ENCODE results near the gene PSMG3. TPM values are rescaled to one million over a fixed set of nuclear protein-coding genes. Genes with fewer than 3 reads are reported as not detected.

PSMG3 gene
- polyA plus RNA-seq, 1 donor (not counting 4 experiments of a cell fraction or from before 2014, with no cell fraction given), result 49.6 TPM

GRCh38 chr7:1595027-1595426 lies 25.2 kb upstream of the PSMG3 start:
- H3K4me1 ChIP-seq (ENCODE audit: control insufficient read depth, extremely low read depth, insufficient read depth, low read length), result peaks cover 3% of the 10 kb centered on the region
- no peak overlapping the region for H3K4me3 ChIP-seq (ENCODE audit: control insufficient read depth in 2 of 3, extremely low read depth in 1 of 3, insufficient read depth in 2 of 3, low read depth in 1 of 3, low read length in 3 of 3)
- H3K36me3 ChIP-seq (ENCODE audit: control insufficient read depth in 2 of 2, extremely low read depth in 1 of 2, insufficient read depth in 2 of 2, low read length in 2 of 2), result no peaks in the 10 kb centered on the region
- H3K27ac ChIP-seq (ENCODE audit: control insufficient read depth, insufficient read depth, low read length), result no peak overlapping the region
- H3K9me3 ChIP-seq (ENCODE audit: control insufficient read depth, low read depth, low read length), result no peaks in the 10 kb centered on the region
- FAIRE-seq, result no peak
- H4K20me1 ChIP-seq (ENCODE audit: control insufficient read depth, extremely low read depth, insufficient read depth, low read length), result peaks cover 5% of the 10 kb centered on the region
- H2AFZ ChIP-seq (ENCODE audit: control insufficient read depth, low read length), result no peak overlapping the region
- no peaks in the 10 kb centered on the region for H3K79me2 ChIP-seq (ENCODE audit: control insufficient read depth, insufficient read depth, low read length)
- H3K4me2 ChIP-seq (ENCODE audit: control insufficient read depth, extremely low read depth, insufficient read depth, low read depth, low read length), result no peak overlapping the region
- H3K9me1 ChIP-seq (ENCODE audit: control insufficient read depth, extremely low read depth, insufficient read depth, low read length), result no peaks in the 10 kb centered on the region
- DNase-seq (ENCODE audit: low read depth, low spot score), result no peak
- dilution Hi-C loops (cut with MboI; ENCODE audit: extremely low pct_ligation_motif_present, low sequenced_read_pairs), result no loop called here
- TF ChIP-seq, protein P1, sequence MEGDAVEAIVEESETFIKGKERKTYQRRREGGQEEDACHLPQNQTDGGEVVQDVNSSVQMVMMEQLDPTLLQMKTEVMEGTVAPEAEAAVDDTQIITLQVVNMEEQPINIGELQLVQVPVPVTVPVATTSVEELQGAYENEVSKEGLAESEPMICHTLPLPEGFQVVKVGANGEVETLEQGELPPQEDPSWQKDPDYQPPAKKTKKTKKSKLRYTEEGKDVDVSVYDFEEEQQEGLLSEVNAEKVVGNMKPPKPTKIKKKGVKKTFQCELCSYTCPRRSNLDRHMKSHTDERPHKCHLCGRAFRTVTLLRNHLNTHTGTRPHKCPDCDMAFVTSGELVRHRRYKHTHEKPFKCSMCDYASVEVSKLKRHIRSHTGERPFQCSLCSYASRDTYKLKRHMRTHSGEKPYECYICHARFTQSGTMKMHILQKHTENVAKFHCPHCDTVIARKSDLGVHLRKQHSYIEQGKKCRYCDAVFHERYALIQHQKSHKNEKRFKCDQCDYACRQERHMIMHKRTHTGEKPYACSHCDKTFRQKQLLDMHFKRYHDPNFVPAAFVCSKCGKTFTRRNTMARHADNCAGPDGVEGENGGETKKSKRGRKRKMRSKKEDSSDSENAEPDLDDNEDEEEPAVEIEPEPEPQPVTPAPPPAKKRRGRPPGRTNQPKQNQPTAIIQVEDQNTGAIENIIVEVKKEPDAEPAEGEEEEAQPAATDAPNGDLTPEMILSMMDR (optimal IDR thresholded peaks at IDR 0.05 in 1 of 3, IDR thresholded peaks at IDR 0.05 in 1 of 3, conservative IDR thresholded peaks at IDR 0.05 in 1 of 3; ENCODE audit: extremely low read depth in 1 of 3, insufficient read depth in 2 of 3, low read length in 3 of 3), result no peak
- peaks cover 36% of the 10 kb centered on the region for H3K27me3 ChIP-seq (ENCODE audit: control insufficient read depth, extremely low read depth, insufficient read depth, low read length)
- H3K9ac ChIP-seq (ENCODE audit: control insufficient read depth, extremely low read depth, insufficient read depth, low read length), result no peak overlapping the region

GRCh38 chr7:1593904-1594421 lies 24.1 kb upstream of the PSMG3 start:
- Histone ChIP-seq H3K9ac (ENCODE audit: control insufficient read depth, extremely low read depth, insufficient read depth, low read length) (no peak overlapping the region), H3K4me1 (ENCODE audit: control insufficient read depth, extremely low read depth, insufficient read depth, low read length) (peaks cover 3% of the 10 kb centered on the region), H3K36me3 (ENCODE audit: control insufficient read depth in 2 of 2, extremely low read depth in 1 of 2, insufficient read depth in 2 of 2, low read length in 2 of 2) (no peaks in the 10 kb centered on the region), H3K9me3 (ENCODE audit: control insufficient read depth, low read depth, low read length) (peaks cover 3% of the 10 kb centered on the region), H3K9me1 (ENCODE audit: control insufficient read depth, extremely low read depth, insufficient read depth, low read length) (no peaks in the 10 kb centered on the region), H2AFZ (ENCODE audit: control insufficient read depth, low read length) (no peak overlapping the region), H3K27me3 (ENCODE audit: control insufficient read depth, extremely low read depth, insufficient read depth, low read length) (peaks cover 36% of the 10 kb centered on the region), H3K27ac (ENCODE audit: control insufficient read depth, insufficient read depth, low read length) (no peak overlapping the region), H3K79me2 (ENCODE audit: control insufficient read depth, insufficient read depth, low read length) (no peaks in the 10 kb centered on the region), H4K20me1 (ENCODE audit: control insufficient read depth, extremely low read depth, insufficient read depth, low read length) (peaks cover 5% of the 10 kb centered on the region), H3K4me2 (ENCODE audit: control insufficient read depth, extremely low read depth, insufficient read depth, low read depth, low read length) (no peak overlapping the region), H3K4me3 (ENCODE audit: control insufficient read depth in 2 of 3, extremely low read depth in 1 of 3, insufficient read depth in 2 of 3, low read depth in 1 of 3, low read length in 3 of 3) (no peak overlapping the region)
- no peak for TF ChIP-seq EZH2 (IDR thresholded peaks at IDR 0.05; ENCODE audit: low read length)
- TF ChIP-seq, protein P1 (optimal IDR thresholded peaks at IDR 0.05 in 1 of 3, IDR thresholded peaks at IDR 0.05 in 1 of 3, conservative IDR thresholded peaks at IDR 0.05 in 1 of 3; ENCODE audit: extremely low read depth in 1 of 3, insufficient read depth in 2 of 3, low read length in 3 of 3), result no peak
- no peak for FAIRE-seq
- dilution Hi-C loops (cut with MboI; ENCODE audit: extremely low pct_ligation_motif_present, low sequenced_read_pairs), result no loop called here
- DNase-seq (ENCODE audit: low read depth, low spot score), result no peak
